ENCODE measurements around the gene MGAT1. TPM values are rescaled to one million over a fixed set of nuclear protein-coding genes. Genes with fewer than 3 reads are reported as not detected.
"Not testable (repeated sequence)": the region's sequence is repeated elsewhere in the genome, so short reads cannot be mapped to it uniquely, and the experiment has no call there.

Gene MGAT1
- total and polyA plus RNA-seq, 3 experiments from 2014 or later, result 125 to 157 (median 132) TPM

DNA sequence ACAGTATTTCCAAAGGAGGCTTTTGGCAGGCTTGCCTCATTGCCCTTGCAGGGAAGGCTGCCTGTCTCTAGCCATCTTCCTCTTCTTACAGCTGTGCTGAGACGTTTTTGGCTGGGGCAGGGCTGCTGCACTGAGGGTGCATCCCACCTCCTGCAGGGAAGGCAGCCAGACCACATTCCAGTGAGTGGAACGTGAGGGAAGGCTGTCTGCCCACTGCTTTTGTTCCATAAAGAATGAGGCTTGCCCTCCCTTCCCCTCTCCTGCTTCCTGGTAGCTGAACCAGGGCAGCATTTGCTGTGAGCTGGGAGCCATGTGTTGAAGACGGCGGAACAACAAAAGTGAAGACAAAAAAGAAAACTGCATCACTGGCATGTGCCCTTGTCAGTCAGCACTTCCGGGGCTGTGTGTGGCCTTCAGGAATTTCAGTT lies 16.8 kb downstream of the MGAT1 start:
- CTCF ChIA-PET, result interaction anchor here (1.2 to 2.5 kb wide), 2 partner anchors 17 to 25 kb away, joined by 6 to 7 read pairs; partner anchors contain the start of gene MGAT1
- Mint-ChIP-seq H3K27me3 (no peaks in the 10 kb centered on the region), H3K4me3 (no peak overlapping the region), H3K27ac (peak overlapping the region in 7 of 8 donors; percentile 47 to 85 (median 70)), H3K4me1 (peaks cover 28 to 55% (median 48%) of the 10 kb centered on the region in 3 donors), H3K9me3 (no peaks in the 10 kb centered on the region), H3K36me3 (peaks cover 0 to 33% (median 4%) of the 10 kb centered on the region in 3 donors)
- no peak overlapping the region for H3K4me3 ChIP-seq (ENCODE audit: low read length)
- no peak overlapping the region for H3K27ac ChIP-seq (ENCODE audit: low read depth, low read length)
- H3K9me3 ChIP-seq (ENCODE audit: low read length), result no peaks in the 10 kb centered on the region
- H3K36me3 ChIP-seq (ENCODE audit: insufficient read depth, low read length), result peaks cover 3% of the 10 kb centered on the region
- H3K4me1 ChIP-seq (ENCODE audit: insufficient read depth, low read length), result no peaks in the 10 kb centered on the region
- no peak for DNase-seq
- POLR2A ChIA-PET, result interaction anchor here (1.0 kb wide), 1 partner anchor 24 kb away, joined by 3 read pairs; no protein-coding TSS in a partner anchor
- H3K27me3 ChIP-seq (ENCODE audit: insufficient read depth, low read length, poor library complexity, severe bottlenecking), result no peaks in the 10 kb centered on the region

DNA sequence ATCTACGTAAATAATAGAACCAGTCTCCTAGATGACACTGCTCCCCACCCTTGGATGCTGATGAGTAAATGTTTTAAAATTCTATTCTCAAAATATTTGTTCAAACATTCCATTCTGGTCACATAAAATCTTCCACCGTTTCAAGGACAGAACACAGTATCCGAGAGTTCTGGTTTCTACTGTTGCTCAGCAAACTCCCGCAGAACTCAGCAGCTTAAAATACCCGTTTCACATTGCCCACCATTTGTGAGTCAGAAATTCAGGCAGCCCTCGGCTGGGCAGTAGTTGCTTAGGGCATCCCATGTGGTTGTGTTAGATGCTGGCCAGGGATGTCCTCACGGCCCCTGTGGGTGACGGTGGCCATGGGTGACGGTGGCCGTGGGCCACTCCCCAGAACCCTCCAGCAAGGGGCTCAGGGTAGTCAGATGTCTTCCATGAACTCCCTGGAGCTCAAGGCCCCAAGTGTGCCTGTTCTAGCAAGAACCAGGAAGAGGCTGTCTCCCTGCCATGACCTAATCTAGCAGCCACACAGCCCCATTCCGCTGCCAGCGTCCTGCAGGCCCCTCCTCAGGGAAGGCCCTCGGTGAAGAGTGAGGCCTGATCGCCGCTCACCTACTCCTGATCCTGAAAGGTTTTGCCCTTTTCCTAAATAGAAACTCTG lies 17.4 kb downstream of the MGAT1 start:
- Histone ChIP-seq H3K4me3 (ENCODE audit: low read length) (no peak overlapping the region), H3K36me3 (ENCODE audit: insufficient read depth, low read length) (no peaks in the 10 kb centered on the region), H3K9me3 (ENCODE audit: low read length) (no peaks in the 10 kb centered on the region), H3K27me3 (ENCODE audit: insufficient read depth, low read length, poor library complexity, severe bottlenecking) (no peaks in the 10 kb centered on the region), H3K27ac (ENCODE audit: low read depth, low read length) (no peak overlapping the region), H3K4me1 (ENCODE audit: insufficient read depth, low read length) (no peaks in the 10 kb centered on the region)
- H3K4me3 Mint-ChIP-seq, result no peak overlapping the region
- ChIA-PET CTCF (interaction anchor here (0.7 to 1.8 kb wide), 10 partner anchors 10 to 312 kb away, joined by 3 to 7 read pairs (median 4); partner anchors contain the start of gene ZFP62), POLR2A (no interaction called here)
- no peaks in the 10 kb centered on the region for H3K27me3 Mint-ChIP-seq
- no peak for DNase-seq
- peaks cover 26 to 51% (median 46%) of the 10 kb centered on the region in 3 donors for H3K4me1 Mint-ChIP-seq
- H3K27ac Mint-ChIP-seq, result peak overlapping the region in 6 of 8 donors; percentile 47 to 84 (median 66)
- no peaks in the 10 kb centered on the region for H3K9me3 Mint-ChIP-seq
- peaks cover 0 to 30% (median 4%) of the 10 kb centered on the region in 3 donors for H3K36me3 Mint-ChIP-seq

DNA sequence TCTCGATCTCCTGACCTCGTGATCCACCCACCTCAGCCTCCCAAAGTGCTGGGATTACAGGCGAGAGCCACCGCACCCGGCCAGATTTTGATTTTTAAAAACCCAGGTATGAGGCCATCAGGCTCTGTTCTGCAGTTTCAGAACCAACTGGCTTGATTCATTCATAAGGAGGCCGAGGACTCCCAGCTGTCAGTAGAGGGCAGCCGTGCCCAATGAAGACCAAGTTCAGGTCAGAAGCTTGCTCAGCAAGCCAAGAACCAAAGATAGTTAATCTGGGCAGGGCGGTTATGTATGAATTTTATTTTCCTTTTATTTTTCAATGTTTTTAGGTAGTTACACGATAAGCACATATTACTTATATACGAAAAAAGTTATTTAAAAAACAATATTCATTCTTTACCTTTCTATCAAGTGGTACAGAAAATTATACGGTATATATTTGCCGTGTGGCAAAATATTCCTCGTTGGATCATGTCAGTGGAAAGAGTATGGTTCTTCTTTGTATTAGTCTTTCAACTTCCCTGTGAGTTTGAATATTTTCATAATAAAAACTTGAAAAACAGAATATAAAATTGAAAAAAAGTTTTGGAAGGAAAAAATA lies 18.0 kb downstream of the MGAT1 start:
- Mint-ChIP-seq H3K4me1 (peaks cover 25 to 45% (median 40%) of the 10 kb centered on the region in 3 donors), H3K27ac (peak overlapping the region in 3 of 8 donors; percentile 33 to 46 (median 36)), H3K27me3 (no peaks in the 10 kb centered on the region), H3K9me3 (no peaks in the 10 kb centered on the region), H3K36me3 (peaks cover 0 to 24% (median 2%) of the 10 kb centered on the region in 3 donors), H3K4me3 (no peak overlapping the region)
- H3K27ac ChIP-seq (ENCODE audit: low read depth, low read length), result no peak overlapping the region
- peak; percentile 49 to 85 (median 53) for DNase-seq
- no peaks in the 10 kb centered on the region for H3K9me3 ChIP-seq (ENCODE audit: low read length)
- no peaks in the 10 kb centered on the region for H3K27me3 ChIP-seq (ENCODE audit: insufficient read depth, low read length, poor library complexity, severe bottlenecking)
- H3K4me3 ChIP-seq (ENCODE audit: low read length), result no peak overlapping the region
- H3K4me1 ChIP-seq (ENCODE audit: insufficient read depth, low read length), result no peaks in the 10 kb centered on the region
- H3K36me3 ChIP-seq (ENCODE audit: insufficient read depth, low read length), result no peaks in the 10 kb centered on the region
- ChIA-PET POLR2A (interaction anchor here (0.7 kb wide), 1 partner anchor 47 kb away, joined by 3 read pairs; no protein-coding TSS in a partner anchor), CTCF (interaction anchor here (0.7 to 1.8 kb wide), 11 partner anchors 11 to 311 kb away, joined by 3 to 7 read pairs (median 4); partner anchors contain the start of gene ZFP62)

DNA sequence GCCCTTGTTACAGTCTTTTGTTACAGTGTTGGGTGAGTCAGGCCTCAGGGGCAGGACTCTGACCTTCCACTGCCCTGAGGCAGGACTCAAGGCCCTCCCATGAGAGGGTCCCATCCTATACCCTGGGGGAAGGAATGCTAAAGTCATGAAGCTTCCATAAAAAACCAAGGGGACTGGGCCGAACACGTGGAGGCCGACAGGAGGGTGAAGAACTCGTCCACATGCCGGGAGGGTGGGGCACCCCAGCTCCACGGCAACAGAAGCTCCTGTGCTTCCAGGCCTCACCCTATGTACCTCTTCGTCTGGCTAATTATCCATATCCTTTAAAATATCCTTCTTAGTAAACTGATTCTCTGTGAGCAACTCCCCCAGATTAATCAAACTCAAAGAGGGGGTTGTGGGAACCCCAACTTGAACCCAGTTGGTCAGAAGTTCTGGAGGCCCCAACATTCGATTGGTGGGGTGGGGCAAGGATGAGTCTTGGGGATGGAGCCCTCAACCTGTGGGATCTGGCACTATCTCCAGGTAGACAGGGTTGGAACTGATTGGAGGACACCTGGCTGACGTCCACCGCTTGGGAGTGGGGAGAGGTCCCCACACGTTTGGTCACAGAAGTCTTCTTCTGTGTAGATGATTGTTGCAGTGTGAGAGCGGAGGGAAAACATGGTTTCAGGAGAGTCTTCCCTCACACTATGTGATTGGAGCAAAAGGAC lies 19.1 kb downstream of the MGAT1 start:
- no peaks in the 10 kb centered on the region for H3K4me1 ChIP-seq (ENCODE audit: insufficient read depth, low read length)
- H3K9me3 Mint-ChIP-seq, result no peaks in the 10 kb centered on the region
- H3K27ac ChIP-seq (ENCODE audit: low read depth, low read length), result no peak overlapping the region
- H3K9me3 ChIP-seq (ENCODE audit: low read length), result no peaks in the 10 kb centered on the region
- ChIA-PET CTCF (interaction anchor here (1.2 to 1.8 kb wide), 7 partner anchors 18 to 375 kb away, joined by 3 to 7 read pairs (median 4); no protein-coding TSS in a partner anchor), POLR2A (no interaction called here)
- H3K4me1 Mint-ChIP-seq, result peaks cover 25 to 42% (median 39%) of the 10 kb centered on the region in 3 donors
- peaks cover 0 to 16% (median 2%) of the 10 kb centered on the region in 3 donors for H3K36me3 Mint-ChIP-seq
- no peaks in the 10 kb centered on the region for H3K27me3 Mint-ChIP-seq
- DNase-seq, result no peak
- no peaks in the 10 kb centered on the region for H3K36me3 ChIP-seq (ENCODE audit: insufficient read depth, low read length)
- H3K27ac Mint-ChIP-seq, result peak overlapping the region in 3 of 8 donors; percentile 58 to 92 (median 64)
- H3K27me3 ChIP-seq (ENCODE audit: insufficient read depth, low read length, poor library complexity, severe bottlenecking), result no peaks in the 10 kb centered on the region
- H3K4me3 ChIP-seq (ENCODE audit: low read length), result no peak overlapping the region
- H3K4me3 Mint-ChIP-seq, result no peak overlapping the region

DNA sequence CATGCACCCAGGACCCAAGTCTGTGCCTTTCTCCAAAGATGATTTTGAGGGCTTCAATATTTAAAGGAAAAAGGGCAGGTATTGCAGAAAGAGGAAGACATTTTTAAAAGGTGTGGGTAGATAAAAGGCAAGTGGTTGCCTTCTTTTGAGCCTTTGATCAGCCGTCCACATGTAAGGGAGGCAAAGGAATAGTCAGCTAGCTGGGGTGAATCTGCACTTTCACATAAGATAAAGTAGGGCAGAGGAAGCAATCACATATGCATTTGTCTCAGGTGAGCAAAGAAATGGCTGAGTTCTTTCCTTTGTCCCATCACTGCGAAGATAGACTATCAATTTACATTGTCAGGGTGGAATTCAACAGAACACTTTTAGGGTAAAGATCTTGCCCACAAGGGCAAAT lies 19.9 kb downstream of the MGAT1 start:
- Histone ChIP-seq H3K4me3 (ENCODE audit: low read length) (no peak overlapping the region), H3K4me1 (ENCODE audit: insufficient read depth, low read length) (no peaks in the 10 kb centered on the region), H3K27ac (ENCODE audit: low read depth, low read length) (no peak overlapping the region), H3K9me3 (ENCODE audit: low read length) (no peaks in the 10 kb centered on the region), H3K27me3 (ENCODE audit: insufficient read depth, low read length, poor library complexity, severe bottlenecking) (no peaks in the 10 kb centered on the region), H3K36me3 (ENCODE audit: insufficient read depth, low read length) (no peaks in the 10 kb centered on the region)
- H3K9me3 Mint-ChIP-seq, result no peaks in the 10 kb centered on the region
- peak overlapping the region in 5 of 8 donors; percentile 5 to 77 (median 63) for H3K27ac Mint-ChIP-seq
- ChIA-PET CTCF (interaction anchor here (0.9 to 1.4 kb wide), 3 partner anchors 19 to 376 kb away, joined by 4 to 5 read pairs (median 4); no protein-coding TSS in a partner anchor), POLR2A (no interaction called here)
- no peak overlapping the region for H3K4me3 Mint-ChIP-seq
- peaks cover 0 to 10% (median 1%) of the 10 kb centered on the region in 3 donors for H3K36me3 Mint-ChIP-seq
- H3K4me1 Mint-ChIP-seq, result peaks cover 24 to 36% (median 33%) of the 10 kb centered on the region in 3 donors
- no peaks in the 10 kb centered on the region for H3K27me3 Mint-ChIP-seq
- DNase-seq, result no peak

DNA sequence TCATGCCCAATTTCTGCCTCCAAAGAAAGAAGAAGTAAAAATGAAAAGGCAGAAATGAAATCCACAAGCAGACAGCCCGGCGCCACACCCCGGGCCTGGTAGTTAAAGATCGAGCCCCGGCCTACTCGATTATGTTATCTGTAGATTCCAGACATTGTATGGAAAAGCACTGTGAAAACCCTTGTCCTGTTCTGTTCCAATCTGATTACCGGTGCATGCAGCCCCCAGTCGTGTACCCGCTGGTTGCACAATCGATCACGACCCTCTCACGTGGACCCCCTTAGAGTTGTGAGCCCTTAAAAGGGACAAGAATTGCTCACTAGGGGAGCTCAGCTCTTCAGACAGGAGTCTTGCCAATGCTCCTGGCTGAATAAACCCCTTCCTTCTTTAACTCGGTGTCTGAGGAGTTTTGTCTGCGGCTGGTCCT lies 20.7 kb downstream of the MGAT1 start:
- H3K27ac ChIP-seq (ENCODE audit: low read depth, low read length), result peak overlapping the region; percentile 4
- H3K27ac Mint-ChIP-seq, result peak overlapping the region in 2 of 8 donors; percentile 29 to 47
- H3K4me3 ChIP-seq (ENCODE audit: low read length); H3K4me3 Mint-ChIP-seq; H3K36me3 Mint-ChIP-seq; H3K9me3 Mint-ChIP-seq; H3K9me3 ChIP-seq (ENCODE audit: low read length); DNase-seq; H3K27me3 Mint-ChIP-seq; H3K36me3 ChIP-seq (ENCODE audit: insufficient read depth, low read length); POLR2A ChIA-PET; H3K4me1 ChIP-seq (ENCODE audit: insufficient read depth, low read length); H3K27me3 ChIP-seq (ENCODE audit: insufficient read depth, low read length, poor library complexity, severe bottlenecking): not testable (repeated sequence)
- H3K4me1 Mint-ChIP-seq, result peaks cover 19 to 27% (median 25%) of the 10 kb centered on the region in 3 donors
- CTCF ChIA-PET, result interaction anchor here (0.9 kb wide), 1 partner anchor 29 kb away, joined by 5 read pairs; no protein-coding TSS in a partner anchor

DNA sequence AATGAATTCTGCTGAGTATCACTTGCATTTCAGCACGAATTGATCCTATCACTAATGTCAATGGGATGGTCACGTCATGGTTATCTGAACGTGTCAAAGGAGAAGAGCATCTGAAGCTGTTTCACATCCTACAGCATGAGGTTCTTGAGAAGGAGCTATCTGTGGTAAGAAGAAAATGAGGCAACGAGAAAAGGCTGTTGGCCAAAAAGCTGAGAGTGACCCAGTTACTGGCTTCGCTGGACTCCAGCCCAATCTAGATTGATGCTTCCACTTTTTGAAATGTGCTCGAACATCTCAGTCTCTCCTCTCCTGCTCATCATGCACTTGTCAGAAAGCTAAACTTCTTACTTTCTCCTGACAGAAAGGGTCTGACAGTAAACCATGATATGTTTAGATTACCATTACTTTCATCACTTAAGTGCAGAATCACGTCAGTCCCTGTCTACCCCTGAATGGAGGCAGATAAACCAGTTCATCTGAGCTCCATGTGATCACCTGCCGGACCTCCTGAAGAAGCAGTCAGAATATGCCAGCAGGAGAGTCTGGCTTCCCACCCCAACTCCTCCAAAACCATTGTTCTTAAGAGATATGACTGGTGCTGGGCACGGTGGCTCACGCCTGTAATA lies 22.5 kb downstream of the MGAT1 start:
- Mint-ChIP-seq H3K4me1 (peaks cover 10 to 17% (median 11%) of the 10 kb centered on the region in 3 donors), H3K27me3 (peaks cover under 1 to 2% of the 10 kb centered on the region in 2 donors), H3K4me3 (no peak overlapping the region), H3K9me3 (no peaks in the 10 kb centered on the region), H3K27ac (no peak overlapping the region), H3K36me3 (peaks cover 0 to 6% (median 0%) of the 10 kb centered on the region in 3 donors)
- no peaks in the 10 kb centered on the region for H3K4me1 ChIP-seq (ENCODE audit: insufficient read depth, low read length)
- CTCF ChIA-PET, result no interaction called here
- POLR2A ChIA-PET, result no interaction called here
- H3K9me3 ChIP-seq (ENCODE audit: low read length), result no peaks in the 10 kb centered on the region
- no peaks in the 10 kb centered on the region for H3K36me3 ChIP-seq (ENCODE audit: insufficient read depth, low read length)
- H3K27me3 ChIP-seq (ENCODE audit: insufficient read depth, low read length, poor library complexity, severe bottlenecking), result no peaks in the 10 kb centered on the region
- no peak overlapping the region for H3K27ac ChIP-seq (ENCODE audit: low read depth, low read length)
- no peak overlapping the region for H3K4me3 ChIP-seq (ENCODE audit: low read length)
- DNase-seq, result no peak
